Neural progenitor cell (in vitro differentiated cells): ENCODE measurements around the gene CNOT3. TPM values are rescaled to one million over a fixed set of nuclear protein-coding genes. Genes with fewer than 3 reads are reported as not detected.

Source experiments
- DNase-seq: peaks from one replicate; pipeline ENCODE4 v3.0.0-alpha.2; 2016; ENCODE audit warnings: low spot score
- H2AFZ ChIP-seq: fragments of 200-600 bp; sonication (generic); replicated peaks from 2 replicates; pipeline ENCODE4 v1.6.1; 2016; ENCODE audit warnings: antibody characterized with exemption
- H3F3A ChIP-seq: fragments of 200-600 bp; sonication (generic); 2 replicates; pipeline ENCODE4 v1.6.1; 2016; ENCODE audit warnings: antibody characterized with exemption, low read depth
- H3K27ac ChIP-seq: fragments of 200-600 bp; sonication (generic); 2 replicates; pipeline ENCODE4 v1.5.1; 2016; ENCODE audit warnings: mild to moderate bottlenecking
- H3K27me3 ChIP-seq: fragments of 200-600 bp; sonication (generic); 2 replicates; pipeline ENCODE4 v1.6.1; 2016; ENCODE audit warnings: mild to moderate bottlenecking, moderate library complexity
- H3K36me3 ChIP-seq: fragments of 200-600 bp; sonication (generic); 2 replicates; pipeline ENCODE4 v1.5.1; 2016
- H3K4me1 ChIP-seq: fragments of 200-600 bp; sonication (generic); 2 replicates; pipeline ENCODE4 v1.6.1; 2016; ENCODE audit warnings: mixed run types
- H3K4me2 ChIP-seq: fragments of 200-600 bp; sonication (generic); 2 replicates; pipeline ENCODE4 v1.6.1; 2016
- H3K4me3 ChIP-seq: fragments of 200-600 bp; sonication (generic); 2 replicates; pipeline ENCODE4 v1.5.1; 2016
- H3K79me2 ChIP-seq: fragments of 200-600 bp; sonication (generic); 2 replicates; pipeline ENCODE4 v1.6.1; 2016; ENCODE audit warnings: low read depth
- H3K9ac ChIP-seq: fragments of 200-600 bp; sonication (generic); 2 replicates; pipeline ENCODE4 v1.6.1; 2016
- H3K9me3 ChIP-seq: fragments of 200-600 bp; sonication (generic); 2 replicates; pipeline ENCODE4 v1.5.1; 2016; ENCODE audit warnings: low read depth
- H4K20me1 ChIP-seq: fragments of 200-600 bp; sonication (generic); 2 replicates; pipeline ENCODE4 v1.6.1; 2016; ENCODE audit warnings: low read depth
- H3K27ac Mint-ChIP-seq: 3 replicates; pipeline ENCODE4 v1.8.0; 2021; ENCODE audit warnings: mixed read lengths
- H3K27me3 Mint-ChIP-seq: 2 replicates; pipeline ENCODE4 v1.8.0; 2022; ENCODE audit warnings: low read depth, mild to moderate bottlenecking, inconsistent platforms, moderate library complexity, mixed read lengths; ENCODE audit not compliant: insufficient read depth
- H3K36me3 Mint-ChIP-seq: 3 replicates; pipeline ENCODE4 v1.8.0; 2021; ENCODE audit warnings: mixed read lengths
- H3K4me1 Mint-ChIP-seq: 3 replicates; pipeline ENCODE4 v1.8.0; 2021; ENCODE audit warnings: mixed read lengths
- H3K4me3 Mint-ChIP-seq: 3 replicates; pipeline ENCODE4 v1.8.0; 2021; ENCODE audit warnings: mild to moderate bottlenecking, moderate library complexity, mixed read lengths
- H3K9me3 Mint-ChIP-seq: 3 replicates; pipeline ENCODE4 v1.8.0; 2020; ENCODE audit warnings: mixed read lengths
- EZH2 ChIP-seq: fragments of 200-600 bp; sonication (generic); IDR thresholded peaks from 2 replicates; pipeline ENCODE4 v1.6.1; 2017; ENCODE audit warnings: antibody characterized with exemption, mild to moderate bottlenecking, moderate library complexity
- EZH2phosphoT487 ChIP-seq: fragments of 200-600 bp; sonication (generic); IDR thresholded peaks from 2 replicates; pipeline ENCODE4 v1.6.1; 2017; ENCODE audit warnings: antibody characterized with exemption
- total RNA-seq: library from RNA; depleted of rRNA; stranded (reverse); fragments of >200 nt; gene quantifications from 2 replicates; pipeline ENCODE4 v1.2.3, GENCODE V29; 2015; ENCODE audit warnings: low replicate concordance
- TF ChIP-seq, protein P1 (sequence below): fragments of 200-600 bp; sonication (generic); IDR thresholded peaks from 2 replicates; pipeline ENCODE4 v1.5.1; 2017; ENCODE audit warnings: antibody characterized with exemption, mild to moderate bottlenecking

Gene CNOT3
- total RNA-seq, 1 donor from 2014 or later: 29.4 TPM

DNA sequence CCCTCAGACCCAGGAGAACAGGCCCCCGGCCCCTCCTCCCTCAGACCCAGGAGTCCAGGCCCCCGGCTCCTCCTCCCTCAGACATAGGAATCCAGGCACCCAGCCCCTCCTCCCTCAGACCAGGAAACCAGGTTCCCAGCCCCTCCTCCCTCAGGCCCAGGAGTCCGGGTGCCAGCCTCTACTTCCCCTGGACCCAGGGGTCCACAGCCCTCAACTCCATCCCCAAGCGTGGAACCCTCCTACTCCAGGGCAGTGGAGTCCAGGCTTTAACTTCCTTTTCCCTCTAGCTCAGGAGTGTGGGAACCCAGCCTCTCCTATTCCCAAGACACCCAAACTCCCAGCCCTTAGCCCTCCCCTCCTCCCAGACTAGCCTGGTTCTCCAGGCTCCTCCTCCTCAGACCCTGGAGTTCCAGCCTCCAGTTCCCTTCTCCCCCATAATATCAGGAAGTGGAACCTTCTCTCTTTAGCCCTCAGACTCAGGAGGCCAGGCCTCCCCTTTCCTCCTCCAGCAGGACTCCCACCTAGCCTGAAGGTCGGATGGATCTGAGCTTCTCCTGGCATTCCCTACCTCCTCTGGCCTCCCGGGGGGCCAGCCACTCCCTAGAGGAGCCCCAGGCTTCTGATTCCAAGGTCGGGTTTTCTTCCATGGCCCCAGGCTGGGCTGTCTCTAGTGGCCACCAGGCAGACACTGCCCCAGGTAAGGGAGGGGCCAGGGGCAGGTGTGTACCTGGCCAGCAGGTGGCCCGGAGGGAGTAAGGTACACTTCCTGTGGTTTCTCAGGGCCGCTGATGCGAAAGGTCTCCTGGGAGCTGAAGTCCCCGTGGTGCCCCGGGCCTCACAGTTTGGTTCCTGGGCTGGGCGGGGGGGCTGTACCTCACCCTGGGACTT is 35.2 kb downstream of the CNOT3 start, which contains the start of gene TMC4:
TMC4 (minus strand) TSS at position 690 of the 888 bp plus-strand sequence; CDS start at position 647, 43 bp downstream.
- Histone ChIP-seq H4K20me1 (peaks cover 3% of the 10 kb centered on the region), H2AFZ (no peak within 1 kb of the TSS), H3K27me3 (no peaks in the 10 kb centered on the region), H3K4me3 (no peak within 1 kb of the TSS), H3K36me3 (no peaks in the 10 kb centered on the region), H3K9me3 (no peaks in the 10 kb centered on the region), H3K4me1 (peaks cover 3% of the 10 kb centered on the region), H3K79me2 (no peaks in the 10 kb centered on the region), H3F3A (peaks cover 16% of the 10 kb centered on the region), H3K27ac (no peak within 1 kb of the TSS), H3K9ac (no peak within 1 kb of the TSS), H3K4me2 (no peak within 1 kb of the TSS)
- no peak within 1 kb of the TSS for H3K4me3 Mint-ChIP-seq
- H3K9me3 Mint-ChIP-seq: no peaks in the 10 kb centered on the region
- H3K4me1 Mint-ChIP-seq: no peaks in the 10 kb centered on the region
- peaks cover 9% of the 10 kb centered on the region for H3K27me3 Mint-ChIP-seq
- H3K27ac Mint-ChIP-seq: no peak within 1 kb of the TSS
- no peak for DNase-seq
- H3K36me3 Mint-ChIP-seq: peaks cover 5% of the 10 kb centered on the region
- TF ChIP-seq EZH2phosphoT487 (no peak), EZH2 (no peak)
- TF ChIP-seq, protein P1, sequence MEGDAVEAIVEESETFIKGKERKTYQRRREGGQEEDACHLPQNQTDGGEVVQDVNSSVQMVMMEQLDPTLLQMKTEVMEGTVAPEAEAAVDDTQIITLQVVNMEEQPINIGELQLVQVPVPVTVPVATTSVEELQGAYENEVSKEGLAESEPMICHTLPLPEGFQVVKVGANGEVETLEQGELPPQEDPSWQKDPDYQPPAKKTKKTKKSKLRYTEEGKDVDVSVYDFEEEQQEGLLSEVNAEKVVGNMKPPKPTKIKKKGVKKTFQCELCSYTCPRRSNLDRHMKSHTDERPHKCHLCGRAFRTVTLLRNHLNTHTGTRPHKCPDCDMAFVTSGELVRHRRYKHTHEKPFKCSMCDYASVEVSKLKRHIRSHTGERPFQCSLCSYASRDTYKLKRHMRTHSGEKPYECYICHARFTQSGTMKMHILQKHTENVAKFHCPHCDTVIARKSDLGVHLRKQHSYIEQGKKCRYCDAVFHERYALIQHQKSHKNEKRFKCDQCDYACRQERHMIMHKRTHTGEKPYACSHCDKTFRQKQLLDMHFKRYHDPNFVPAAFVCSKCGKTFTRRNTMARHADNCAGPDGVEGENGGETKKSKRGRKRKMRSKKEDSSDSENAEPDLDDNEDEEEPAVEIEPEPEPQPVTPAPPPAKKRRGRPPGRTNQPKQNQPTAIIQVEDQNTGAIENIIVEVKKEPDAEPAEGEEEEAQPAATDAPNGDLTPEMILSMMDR: no peak

DNA sequence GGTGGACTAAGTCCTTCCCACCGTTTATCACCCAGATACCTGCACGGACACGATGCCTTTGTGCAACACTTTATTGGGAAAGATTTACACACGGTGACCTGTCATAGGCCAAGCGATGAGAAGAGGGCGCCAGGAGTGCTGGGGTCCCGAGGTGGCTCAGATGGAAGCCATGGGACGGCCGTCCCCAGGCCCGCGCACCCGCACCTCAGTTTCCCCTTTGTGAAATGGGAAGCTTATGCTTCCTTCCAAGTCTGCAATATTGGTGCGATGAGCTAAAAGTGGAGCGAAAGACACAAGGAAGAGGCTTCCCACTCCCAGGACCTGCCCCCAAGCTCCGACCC is 35.8 kb downstream of the CNOT3 start:
- no peak overlapping the region for H3K4me3 ChIP-seq
- H3K4me3 Mint-ChIP-seq: no peak overlapping the region
- H3K9me3 Mint-ChIP-seq: no peaks in the 10 kb centered on the region
- H4K20me1 ChIP-seq: peaks cover 3% of the 10 kb centered on the region
- H3K4me1 Mint-ChIP-seq: peaks cover 4% of the 10 kb centered on the region
- H3K27ac ChIP-seq: no peak overlapping the region
- H3K36me3 ChIP-seq: no peaks in the 10 kb centered on the region
- no peak overlapping the region for H3K9ac ChIP-seq
- H3K4me2 ChIP-seq: no peak overlapping the region
- H3K27me3 Mint-ChIP-seq: peaks cover 9% of the 10 kb centered on the region
- H3K79me2 ChIP-seq: no peaks in the 10 kb centered on the region
- no peaks in the 10 kb centered on the region for H3K27me3 ChIP-seq
- H3K4me1 ChIP-seq: peaks cover 3% of the 10 kb centered on the region
- H3K27ac Mint-ChIP-seq: no peak overlapping the region
- H3F3A ChIP-seq: peaks cover 16% of the 10 kb centered on the region
- peaks cover 7% of the 10 kb centered on the region for H3K36me3 Mint-ChIP-seq
- TF ChIP-seq EZH2phosphoT487: no peak
- no peak for TF ChIP-seq EZH2
- TF ChIP-seq, protein P1: no peak
- no peak for DNase-seq
- H3K9me3 ChIP-seq: no peaks in the 10 kb centered on the region
- H2AFZ ChIP-seq: no peak overlapping the region

DNA sequence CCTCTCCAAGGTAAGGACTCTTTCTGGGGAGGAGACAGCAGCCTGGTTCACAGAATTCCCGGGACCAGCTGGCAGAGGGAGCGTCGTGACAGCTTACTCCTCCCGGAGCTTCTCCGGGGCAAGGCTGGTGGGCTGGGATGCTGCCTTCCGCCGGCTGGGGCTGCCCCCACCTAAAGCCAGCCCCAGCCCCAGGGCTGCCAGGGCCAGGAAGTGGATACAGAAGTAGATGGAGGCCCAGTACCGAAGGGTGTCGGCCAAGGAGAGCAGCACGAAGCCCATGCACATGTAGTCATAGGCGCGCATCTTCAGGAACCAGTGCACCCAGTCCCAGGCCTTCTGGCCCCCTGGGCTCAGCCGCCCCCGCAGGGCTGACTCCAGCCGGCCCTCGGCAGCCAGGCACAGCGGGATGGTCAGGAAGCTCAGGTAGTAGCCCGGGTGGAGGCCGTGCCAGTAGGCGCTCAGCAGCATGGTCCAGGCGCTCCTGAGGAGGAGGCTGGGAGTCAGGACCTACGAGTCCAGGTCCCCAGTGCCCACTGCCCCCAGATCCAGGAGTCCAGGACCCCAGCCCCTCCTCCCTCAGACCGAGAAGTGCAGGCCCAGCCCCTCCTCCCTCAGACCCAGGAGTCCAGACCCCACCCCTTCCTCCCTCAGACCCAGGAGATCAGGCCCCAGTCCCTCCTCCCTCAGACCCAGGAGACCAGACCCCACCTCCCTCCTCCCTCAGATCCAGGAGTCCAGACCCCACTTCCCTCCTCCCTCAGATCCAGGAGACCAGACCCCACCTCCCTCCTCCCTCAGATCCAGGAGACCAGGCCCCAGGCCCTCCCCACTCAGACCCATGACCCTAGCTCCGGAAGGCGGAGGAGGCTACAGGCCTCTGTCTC is 36.6 kb downstream of the CNOT3 start:
- no peak overlapping the region for H3K27ac ChIP-seq
- no peak overlapping the region for H3K27ac Mint-ChIP-seq
- H3K27me3 Mint-ChIP-seq: peaks cover 8% of the 10 kb centered on the region

More for the DNA sequence above, 36.6 kb downstream of the CNOT3 start:
- H3K4me1 ChIP-seq: peaks cover 3% of the 10 kb centered on the region
- no peaks in the 10 kb centered on the region for H3K79me2 ChIP-seq
- no peak overlapping the region for H3K9ac ChIP-seq
- H3K4me2 ChIP-seq: no peak overlapping the region
- no peaks in the 10 kb centered on the region for H3K36me3 ChIP-seq
- TF ChIP-seq, protein P1: no peak
- TF ChIP-seq EZH2 (no peak), EZH2phosphoT487 (no peak)
- no peaks in the 10 kb centered on the region for H3K27me3 ChIP-seq
- no peaks in the 10 kb centered on the region for H3K9me3 ChIP-seq
- no peak overlapping the region for H2AFZ ChIP-seq
- no peaks in the 10 kb centered on the region for H3K9me3 Mint-ChIP-seq
- peaks cover 10% of the 10 kb centered on the region for H4K20me1 ChIP-seq
- peaks cover 8% of the 10 kb centered on the region for H3K36me3 Mint-ChIP-seq
- peaks cover 16% of the 10 kb centered on the region for H3F3A ChIP-seq
- no peak overlapping the region for H3K4me3 Mint-ChIP-seq
- no peak overlapping the region for H3K4me3 ChIP-seq
- DNase-seq: no peak
- peaks cover 12% of the 10 kb centered on the region for H3K4me1 Mint-ChIP-seq
